ENCODE data around the gene EMC8.
"Not testable (repeated sequence)": the region's sequence is repeated elsewhere in the genome, so short reads cannot be mapped to it uniquely, and the experiment has no call there.

The EMC8 gene

DNA sequence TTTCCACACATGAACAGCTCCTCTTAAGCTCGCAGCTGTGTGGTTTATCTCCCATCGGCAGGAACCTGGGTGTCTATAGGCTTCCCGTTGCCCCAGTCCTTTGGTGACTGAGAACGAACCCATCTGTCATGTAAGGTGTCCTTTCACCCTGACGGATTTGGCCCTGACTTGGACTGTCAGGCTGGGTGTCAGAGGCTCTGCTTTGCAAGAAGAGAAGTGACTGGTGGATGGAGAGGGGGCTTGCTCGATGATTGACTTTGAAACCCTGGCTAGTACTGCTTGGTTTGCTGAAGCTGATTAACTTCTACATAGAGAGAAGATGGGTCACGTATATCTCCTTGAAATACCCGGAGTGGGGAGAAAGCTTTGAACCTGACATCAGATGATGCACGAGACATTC, 43.1 kb upstream of the EMC8 start:
- WGBS, 2 experiments (ENCODE audit: insufficient coverage in 2 of 2), result 85 to 96% methylated on average over 8 of the region's 9 CpGs
- H3K36me3 ChIP-seq (ENCODE audit: control insufficient read depth, insufficient read depth, low read length), result no peaks in the 10 kb centered on the region
- H3K9me3 ChIP-seq (ENCODE audit: control insufficient read depth, low read length), result no peaks in the 10 kb centered on the region
- no peak overlapping the region for H3K27ac ChIP-seq (ENCODE audit: low read depth, low read length, severe bottlenecking)
- no peaks in the 10 kb centered on the region for H3K4me1 ChIP-seq (ENCODE audit: control insufficient read depth, insufficient read depth, low read length, poor library complexity, severe bottlenecking)
- no peak overlapping the region for H3K4me3 ChIP-seq (ENCODE audit: extremely low read depth, insufficient read depth, low read length, poor library complexity, severe bottlenecking)

DNA sequence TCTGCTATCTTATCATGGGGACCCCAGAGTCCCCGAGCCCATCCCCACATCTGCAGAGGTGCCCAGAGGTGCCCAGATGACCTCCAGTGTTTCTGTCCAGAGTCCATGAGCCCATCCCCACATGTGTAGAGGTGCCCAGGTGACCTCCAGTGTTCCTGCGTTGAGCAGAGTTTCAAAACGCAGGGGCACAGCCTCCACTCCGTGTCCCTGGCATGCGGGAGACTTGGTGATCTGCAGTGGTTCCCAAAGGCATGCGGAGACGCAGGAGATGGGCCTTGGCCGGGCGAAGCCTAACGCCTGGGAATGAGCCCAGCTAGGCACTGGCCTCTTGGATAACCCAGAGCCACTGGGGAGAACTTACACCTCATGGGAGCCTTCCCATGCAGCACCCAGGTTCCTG, 41.5 kb upstream of the EMC8 start:
- H3K27ac ChIP-seq (ENCODE audit: low read depth, low read length, severe bottlenecking), result no peak overlapping the region
- no peak overlapping the region for H3K4me3 ChIP-seq (ENCODE audit: extremely low read depth, insufficient read depth, low read length, poor library complexity, severe bottlenecking)
- 92 to 94% methylated on average over 10 of the region's 10 CpGs for WGBS, 2 experiments (ENCODE audit: insufficient coverage in 2 of 2)
- no peaks in the 10 kb centered on the region for H3K4me1 ChIP-seq (ENCODE audit: control insufficient read depth, insufficient read depth, low read length, poor library complexity, severe bottlenecking)
- H3K9me3 ChIP-seq (ENCODE audit: control insufficient read depth, low read length), result no peaks in the 10 kb centered on the region
- no peaks in the 10 kb centered on the region for H3K36me3 ChIP-seq (ENCODE audit: control insufficient read depth, insufficient read depth, low read length)

DNA sequence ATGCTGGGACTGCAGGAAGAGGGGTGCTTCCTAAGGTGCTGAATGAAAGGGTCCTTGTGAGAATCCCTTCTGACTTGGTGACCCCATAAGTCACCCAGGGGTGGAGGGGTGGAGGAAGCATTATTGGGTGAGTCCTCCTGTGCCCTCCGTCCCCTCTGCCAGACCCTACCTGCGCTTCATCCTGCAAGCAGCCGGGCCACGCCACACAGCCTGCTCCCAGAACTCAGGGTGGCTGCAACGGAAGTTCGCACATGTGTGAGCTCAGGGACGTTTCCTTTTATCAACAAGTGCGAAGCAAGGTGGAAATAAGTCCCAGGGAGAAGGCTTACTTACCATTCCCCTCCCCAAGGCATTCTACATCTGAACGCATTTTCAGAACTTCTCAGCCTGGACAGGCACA, 41.1 kb upstream of the EMC8 start:
- Histone ChIP-seq H3K4me3 (ENCODE audit: extremely low read depth, insufficient read depth, low read length, poor library complexity, severe bottlenecking) (no peak overlapping the region), H3K9me3 (ENCODE audit: control insufficient read depth, low read length) (no peaks in the 10 kb centered on the region), H3K27ac (ENCODE audit: low read depth, low read length, severe bottlenecking) (no peak overlapping the region), H3K36me3 (ENCODE audit: control insufficient read depth, insufficient read depth, low read length) (no peaks in the 10 kb centered on the region), H3K4me1 (ENCODE audit: control insufficient read depth, insufficient read depth, low read length, poor library complexity, severe bottlenecking) (no peaks in the 10 kb centered on the region)
- WGBS, 2 experiments (ENCODE audit: insufficient coverage in 2 of 2), result 81 to 91% methylated on average over 9 of the region's 9 CpGs

DNA sequence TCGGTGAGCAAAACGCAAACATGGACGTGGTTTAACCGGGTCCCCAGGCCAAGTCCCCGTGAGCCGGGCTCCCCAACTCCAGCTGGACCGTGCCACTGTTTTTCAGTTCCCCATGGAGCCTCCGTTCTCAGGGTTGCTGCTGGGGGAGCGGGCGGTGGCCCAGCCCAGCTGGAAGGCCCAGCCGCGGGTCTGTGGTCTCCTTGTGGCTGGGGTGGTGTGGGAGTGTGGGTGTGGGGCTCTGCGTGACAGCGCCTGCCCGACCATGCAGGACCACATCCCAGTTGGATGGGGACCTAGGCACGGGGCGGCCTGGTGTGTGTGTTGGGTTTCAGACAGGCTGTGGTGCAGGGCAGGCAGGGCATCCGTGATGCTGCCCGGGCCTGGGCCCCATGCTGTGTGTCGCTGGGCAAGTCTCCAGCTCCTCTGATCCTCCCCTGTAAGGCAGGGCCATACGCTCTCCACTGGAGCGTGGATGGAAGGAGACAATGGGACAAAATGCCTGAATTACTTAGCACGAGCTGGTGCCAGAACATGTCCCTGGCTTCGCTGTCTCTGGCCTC, 40.4 kb upstream of the EMC8 start:
- 91 to 94% methylated on average over 19 to 20 of the region's 24 CpGs for WGBS, 2 experiments (ENCODE audit: insufficient coverage in 2 of 2)
- Histone ChIP-seq H3K9me3 (ENCODE audit: control insufficient read depth, low read length) (no peaks in the 10 kb centered on the region), H3K27ac (ENCODE audit: low read depth, low read length, severe bottlenecking) (no peak overlapping the region), H3K36me3 (ENCODE audit: control insufficient read depth, insufficient read depth, low read length) (no peaks in the 10 kb centered on the region), H3K4me3 (ENCODE audit: extremely low read depth, insufficient read depth, low read length, poor library complexity, severe bottlenecking) (no peak overlapping the region), H3K4me1 (ENCODE audit: control insufficient read depth, insufficient read depth, low read length, poor library complexity, severe bottlenecking) (no peaks in the 10 kb centered on the region)

DNA sequence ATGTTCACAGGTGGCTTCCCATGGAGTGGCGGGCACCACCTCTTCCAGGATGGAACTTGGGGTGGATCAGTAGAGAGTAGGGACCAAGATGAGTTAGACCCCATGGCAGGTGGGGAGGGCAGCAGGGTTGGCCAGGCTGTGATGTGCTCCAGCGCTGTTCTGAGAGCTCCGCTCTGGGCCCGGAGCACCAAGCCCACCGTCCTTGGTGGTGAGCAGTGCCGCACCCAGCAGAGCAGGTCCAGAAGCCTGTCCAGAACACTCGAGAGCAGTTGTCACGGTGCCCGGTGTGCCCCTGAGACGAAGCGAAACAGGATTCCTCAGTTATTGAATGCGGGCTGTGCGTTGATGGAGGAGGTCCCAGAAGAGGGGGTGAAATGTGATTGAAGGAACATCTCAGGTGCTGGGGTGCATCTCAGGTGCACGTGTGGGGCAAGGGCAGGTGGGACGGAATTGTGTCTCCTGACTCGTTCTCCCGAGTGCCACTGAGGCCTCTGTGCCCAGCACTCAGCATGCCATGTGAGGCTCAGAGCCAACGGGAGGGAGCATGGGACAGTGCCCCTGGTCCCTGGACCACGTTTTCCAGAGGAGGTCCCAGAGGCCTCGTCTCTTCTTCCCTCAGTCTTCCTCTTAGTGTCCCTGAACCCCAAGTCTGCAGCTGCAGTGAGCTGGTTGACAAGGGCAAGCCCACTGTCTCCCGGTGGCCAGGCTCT, 39.7 kb upstream of the EMC8 start:
- no peaks in the 10 kb centered on the region for H3K4me1 ChIP-seq (ENCODE audit: control insufficient read depth, insufficient read depth, low read length, poor library complexity, severe bottlenecking)
- H3K9me3 ChIP-seq (ENCODE audit: control insufficient read depth, low read length), result no peaks in the 10 kb centered on the region
- H3K4me3 ChIP-seq (ENCODE audit: extremely low read depth, insufficient read depth, low read length, poor library complexity, severe bottlenecking), result no peak overlapping the region
- WGBS, 2 experiments (ENCODE audit: insufficient coverage in 2 of 2), result 94 to 95% methylated on average over 18 to 19 of the region's 21 CpGs
- H3K27ac ChIP-seq (ENCODE audit: low read depth, low read length, severe bottlenecking), result no peak overlapping the region
- no peaks in the 10 kb centered on the region for H3K36me3 ChIP-seq (ENCODE audit: control insufficient read depth, insufficient read depth, low read length)

DNA sequence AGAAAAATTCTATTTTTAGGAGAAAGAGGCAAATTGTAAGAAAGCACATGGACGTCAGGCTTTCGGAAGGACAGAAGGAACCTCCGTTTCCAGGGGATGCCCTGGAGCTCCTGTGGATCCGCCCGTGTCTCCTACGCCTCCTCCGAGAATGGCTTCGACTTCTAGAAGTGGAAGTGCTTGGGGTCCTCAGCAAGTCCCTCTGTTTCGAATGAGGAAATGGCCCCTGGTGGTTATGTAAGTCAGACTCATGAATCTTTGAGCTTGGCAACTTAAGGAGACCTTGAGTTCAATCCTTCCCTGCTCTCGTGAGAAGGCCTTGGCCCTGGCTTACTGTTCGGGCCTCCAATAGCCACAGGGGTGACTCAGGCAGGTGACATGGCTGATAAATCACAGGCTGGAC, 39.0 kb upstream of the EMC8 start:
- 86 to 90% methylated on average over 11 of the region's 11 CpGs for WGBS, 2 experiments (ENCODE audit: insufficient coverage in 2 of 2)

GRCh38 chr16:85837654-85838053, 38.3 kb upstream of the EMC8 start:
- not testable (repeated sequence) for H3K27ac ChIP-seq (ENCODE audit: low read depth, low read length, severe bottlenecking); H3K36me3 ChIP-seq (ENCODE audit: control insufficient read depth, insufficient read depth, low read length); H3K4me1 ChIP-seq (ENCODE audit: control insufficient read depth, insufficient read depth, low read length, poor library complexity, severe bottlenecking); H3K9me3 ChIP-seq (ENCODE audit: control insufficient read depth, low read length); H3K4me3 ChIP-seq (ENCODE audit: extremely low read depth, insufficient read depth, low read length, poor library complexity, severe bottlenecking)
- 89 to 100% methylated on average over 1 of the region's 4 CpGs for WGBS, 2 experiments (ENCODE audit: insufficient coverage in 2 of 2)

More for the DNA sequence above, 39.0 kb upstream of the EMC8 start:
- Histone ChIP-seq H3K27ac (ENCODE audit: low read depth, low read length, severe bottlenecking) (no peak overlapping the region), H3K4me1 (ENCODE audit: control insufficient read depth, insufficient read depth, low read length, poor library complexity, severe bottlenecking) (no peaks in the 10 kb centered on the region), H3K36me3 (ENCODE audit: control insufficient read depth, insufficient read depth, low read length) (no peaks in the 10 kb centered on the region), H3K4me3 (ENCODE audit: extremely low read depth, insufficient read depth, low read length, poor library complexity, severe bottlenecking) (no peak overlapping the region), H3K9me3 (ENCODE audit: control insufficient read depth, low read length) (no peaks in the 10 kb centered on the region)

GRCh38 chr16:85836706-85837582, 37.6 kb upstream of the EMC8 start:
- H3K27ac ChIP-seq (ENCODE audit: low read depth, low read length, severe bottlenecking), result no peak overlapping the region
- no peaks in the 10 kb centered on the region for H3K4me1 ChIP-seq (ENCODE audit: control insufficient read depth, insufficient read depth, low read length, poor library complexity, severe bottlenecking)
- no peaks in the 10 kb centered on the region for H3K36me3 ChIP-seq (ENCODE audit: control insufficient read depth, insufficient read depth, low read length)
- no peak overlapping the region for H3K4me3 ChIP-seq (ENCODE audit: extremely low read depth, insufficient read depth, low read length, poor library complexity, severe bottlenecking)
- WGBS, 2 experiments (ENCODE audit: insufficient coverage in 2 of 2), result 81 to 82% methylated on average over 19 to 20 of the region's 24 CpGs
- H3K9me3 ChIP-seq (ENCODE audit: control insufficient read depth, low read length), result no peaks in the 10 kb centered on the region

DNA sequence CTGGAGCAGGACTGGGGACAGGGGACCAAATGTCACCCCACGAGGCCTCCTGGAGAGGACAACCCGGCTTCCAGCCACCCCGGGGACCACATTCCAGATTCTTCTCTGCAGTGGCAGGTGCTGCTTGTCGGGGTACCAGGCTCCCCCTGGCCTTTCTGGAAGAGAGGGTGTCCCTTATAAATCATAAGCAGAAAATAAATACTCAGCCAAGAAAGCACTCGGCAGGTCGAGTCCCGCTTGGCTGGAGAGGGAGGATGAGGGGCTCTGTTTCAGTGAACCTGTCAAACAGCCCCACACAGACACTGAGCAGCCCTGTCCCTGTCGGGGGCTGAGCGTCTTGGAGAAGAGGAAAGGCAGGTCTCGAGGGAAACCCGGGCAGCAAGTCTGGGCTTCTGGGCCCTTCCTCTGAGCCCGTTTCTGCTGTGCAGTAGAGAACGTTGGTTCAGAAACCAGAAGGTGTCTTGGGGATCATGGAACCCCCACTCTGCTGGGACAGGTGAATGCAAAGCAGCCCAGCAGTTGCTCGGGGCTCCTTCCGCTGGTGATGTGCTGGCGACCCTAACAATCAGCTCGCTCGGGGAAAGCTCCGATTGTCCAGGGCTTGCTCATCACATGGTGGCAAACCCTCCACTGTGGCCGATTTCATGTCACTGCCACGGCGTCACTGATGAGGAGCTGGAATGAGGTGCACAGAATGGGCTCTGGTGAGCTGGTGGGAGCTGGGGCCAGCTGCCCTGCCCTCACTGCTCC, 36.8 kb upstream of the EMC8 start:
- Histone ChIP-seq H3K27ac (ENCODE audit: low read depth, low read length, severe bottlenecking) (no peak overlapping the region), H3K4me3 (ENCODE audit: extremely low read depth, insufficient read depth, low read length, poor library complexity, severe bottlenecking) (no peak overlapping the region)
- 90 to 92% methylated on average over 18 of the region's 22 CpGs for WGBS, 2 experiments (ENCODE audit: insufficient coverage in 2 of 2)

DNA sequence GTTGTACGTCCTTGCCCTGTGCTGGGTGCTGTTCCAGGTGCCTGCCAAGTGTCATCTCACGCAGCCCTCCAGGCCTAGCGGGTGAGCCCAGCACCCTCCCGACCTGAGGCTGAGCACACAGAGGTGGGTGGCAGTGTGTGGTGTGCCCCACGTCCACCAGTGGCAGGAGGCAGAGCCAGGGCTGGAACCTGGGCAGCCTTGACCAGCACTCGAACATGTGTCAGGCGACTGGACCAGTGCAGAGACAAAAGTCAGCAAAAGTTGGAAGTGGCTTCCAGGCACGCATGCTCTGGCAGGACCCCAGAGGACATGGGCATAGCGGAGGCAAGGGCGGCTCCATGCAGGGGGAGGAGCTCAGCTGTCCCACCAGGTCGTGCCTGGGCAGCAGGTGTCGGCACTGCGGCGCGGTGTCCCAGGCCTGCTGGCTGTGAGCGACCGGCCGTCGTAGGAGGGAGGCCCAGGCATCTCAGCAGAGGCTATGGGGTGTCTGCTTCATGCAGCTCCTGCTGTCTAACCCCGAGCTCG, 35.9 kb upstream of the EMC8 start:
- H3K4me3 ChIP-seq (ENCODE audit: extremely low read depth, insufficient read depth, low read length, poor library complexity, severe bottlenecking), result no peak overlapping the region
- H3K27ac ChIP-seq (ENCODE audit: low read depth, low read length, severe bottlenecking), result no peak overlapping the region
- no peaks in the 10 kb centered on the region for H3K36me3 ChIP-seq (ENCODE audit: control insufficient read depth, insufficient read depth, low read length)
- no peaks in the 10 kb centered on the region for H3K4me1 ChIP-seq (ENCODE audit: control insufficient read depth, insufficient read depth, low read length, poor library complexity, severe bottlenecking)
- WGBS, 2 experiments (ENCODE audit: insufficient coverage in 2 of 2), result 79 to 81% methylated on average over 20 to 21 of the region's 21 CpGs
- no peaks in the 10 kb centered on the region for H3K9me3 ChIP-seq (ENCODE audit: control insufficient read depth, low read length)

More for the DNA sequence above, 36.8 kb upstream of the EMC8 start:
- no peaks in the 10 kb centered on the region for H3K9me3 ChIP-seq (ENCODE audit: control insufficient read depth, low read length)
- H3K4me1 ChIP-seq (ENCODE audit: control insufficient read depth, insufficient read depth, low read length, poor library complexity, severe bottlenecking), result no peaks in the 10 kb centered on the region
- H3K36me3 ChIP-seq (ENCODE audit: control insufficient read depth, insufficient read depth, low read length), result no peaks in the 10 kb centered on the region
